GM18519 (cell line): Measurements from ENCODE around the gene MEOX2.

Experiments used
- ATAC-seq: cut with Tn5 transposase; IDR thresholded peaks from one replicate; pipeline ENCODE4 v1.9.1; 2021; ENCODE audit warnings: mild to moderate bottlenecking, moderate library complexity; ENCODE audit not compliant: unreplicated experiment, low FRiP score

MEOX2 gene

GRCh38 chr7:15682111-15682510, 4.4 kb downstream of the MEOX2 start:
- ATAC-seq: no peak

- ATAC-seq: no peak
These were observed 4.9 kb downstream of the MEOX2 start for GRCh38 chr7:15681631-15682030.

- no peak for ATAC-seq
These were observed 5.3 kb downstream of the MEOX2 start for GRCh38 chr7:15681186-15681585.

GRCh38 chr7:15680446-15680845, 6.0 kb downstream of the MEOX2 start:
- no peak for ATAC-seq

- ATAC-seq: no peak
These were observed 7.2 kb downstream of the MEOX2 start for GRCh38 chr7:15679306-15679705.

- no peak for ATAC-seq
These were observed 7.8 kb downstream of the MEOX2 start for GRCh38 chr7:15678653-15679052.

- no peak for ATAC-seq
These were observed 11.1 kb downstream of the MEOX2 start for GRCh38 chr7:15675379-15675778.

GRCh38 chr7:15674586-15674985, 11.9 kb downstream of the MEOX2 start:
- no peak for ATAC-seq

GRCh38 chr7:15669443-15670090, 16.9 kb downstream of the MEOX2 start:
- ATAC-seq: no peak

- ATAC-seq: no peak
These were observed 18.5 kb downstream of the MEOX2 start for GRCh38 chr7:15667991-15668390.

GRCh38 chr7:15662451-15662850, 24.0 kb downstream of the MEOX2 start:
- ATAC-seq: no peak

- no peak for ATAC-seq
These were observed 28.2 kb downstream of the MEOX2 start for GRCh38 chr7:15658247-15658646.

GRCh38 chr7:15652776-15653290, 33.6 kb downstream of the MEOX2 start:
- no peak for ATAC-seq

GRCh38 chr7:15651693-15652092, 34.8 kb downstream of the MEOX2 start:
- no peak for ATAC-seq

GRCh38 chr7:15650787-15651186, 35.7 kb downstream of the MEOX2 start:
- ATAC-seq: no peak

- no peak for ATAC-seq
These were observed 38.0 kb downstream of the MEOX2 start for GRCh38 chr7:15648461-15648961.

- ATAC-seq: no peak
These were observed 39.2 kb downstream of the MEOX2 start for GRCh38 chr7:15647309-15647708.

GRCh38 chr7:15643000-15643705, 43.3 kb downstream of the MEOX2 start:
- ATAC-seq: no peak

- ATAC-seq: no peak
These were observed 57.6 kb downstream of the MEOX2 start for GRCh38 chr7:15628876-15629275.

GRCh38 chr7:15626041-15626440, 60.4 kb downstream of the MEOX2 start:
- ATAC-seq: no peak

GRCh38 chr7:15625466-15625865, 61.0 kb downstream of the MEOX2 start:
- ATAC-seq: no peak

GRCh38 chr7:15621468-15621867, 65.0 kb downstream of the MEOX2 start:
- ATAC-seq: no peak
